Adrenal gland (tissue), 5 donors: Measurements from ENCODE around the gene WDR20.

Source experiments
- POLR2A ChIP-seq, 2 donors: fragments of 450-650 bp; IDR thresholded peaks; one replicate each; pipeline ENCODE4 v1.6.1; 2017; ENCODE audit warnings: antibody characterized with exemption in 2 of 2, mild to moderate bottlenecking in 2 of 2, moderate library complexity in 1 of 2
- TF ChIP-seq, protein P1 (sequence below), 6 experiments: fragments of 450-650 bp in 4 of 6; fragments of 200-600 bp in 2 of 6; sonication (generic) in 1 of 6; IDR thresholded peaks; 1 replicate in 5 of 6; 2 replicates in 1 of 6; pipeline versions ENCODE4 v1.5.1 to v1.8.0; 2016 to 2021; ENCODE audit warnings: antibody characterized with exemption in 6 of 6, mild to moderate bottlenecking in 2 of 6, moderate library complexity in 1 of 6
- donor health status: DM: no; HTN: no; CAD: no.

GRCh38 chr14:102146423-102146822, 6.7 kb downstream of the WDR20 start:
- TF ChIP-seq, protein P1, sequence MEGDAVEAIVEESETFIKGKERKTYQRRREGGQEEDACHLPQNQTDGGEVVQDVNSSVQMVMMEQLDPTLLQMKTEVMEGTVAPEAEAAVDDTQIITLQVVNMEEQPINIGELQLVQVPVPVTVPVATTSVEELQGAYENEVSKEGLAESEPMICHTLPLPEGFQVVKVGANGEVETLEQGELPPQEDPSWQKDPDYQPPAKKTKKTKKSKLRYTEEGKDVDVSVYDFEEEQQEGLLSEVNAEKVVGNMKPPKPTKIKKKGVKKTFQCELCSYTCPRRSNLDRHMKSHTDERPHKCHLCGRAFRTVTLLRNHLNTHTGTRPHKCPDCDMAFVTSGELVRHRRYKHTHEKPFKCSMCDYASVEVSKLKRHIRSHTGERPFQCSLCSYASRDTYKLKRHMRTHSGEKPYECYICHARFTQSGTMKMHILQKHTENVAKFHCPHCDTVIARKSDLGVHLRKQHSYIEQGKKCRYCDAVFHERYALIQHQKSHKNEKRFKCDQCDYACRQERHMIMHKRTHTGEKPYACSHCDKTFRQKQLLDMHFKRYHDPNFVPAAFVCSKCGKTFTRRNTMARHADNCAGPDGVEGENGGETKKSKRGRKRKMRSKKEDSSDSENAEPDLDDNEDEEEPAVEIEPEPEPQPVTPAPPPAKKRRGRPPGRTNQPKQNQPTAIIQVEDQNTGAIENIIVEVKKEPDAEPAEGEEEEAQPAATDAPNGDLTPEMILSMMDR (IDR thresholded peaks at IDR 0.05) = no peak
- no peak for TF ChIP-seq POLR2A (IDR thresholded peaks at IDR 0.05)
